Measurements from ENCODE around the gene MMP10.

DNA sequence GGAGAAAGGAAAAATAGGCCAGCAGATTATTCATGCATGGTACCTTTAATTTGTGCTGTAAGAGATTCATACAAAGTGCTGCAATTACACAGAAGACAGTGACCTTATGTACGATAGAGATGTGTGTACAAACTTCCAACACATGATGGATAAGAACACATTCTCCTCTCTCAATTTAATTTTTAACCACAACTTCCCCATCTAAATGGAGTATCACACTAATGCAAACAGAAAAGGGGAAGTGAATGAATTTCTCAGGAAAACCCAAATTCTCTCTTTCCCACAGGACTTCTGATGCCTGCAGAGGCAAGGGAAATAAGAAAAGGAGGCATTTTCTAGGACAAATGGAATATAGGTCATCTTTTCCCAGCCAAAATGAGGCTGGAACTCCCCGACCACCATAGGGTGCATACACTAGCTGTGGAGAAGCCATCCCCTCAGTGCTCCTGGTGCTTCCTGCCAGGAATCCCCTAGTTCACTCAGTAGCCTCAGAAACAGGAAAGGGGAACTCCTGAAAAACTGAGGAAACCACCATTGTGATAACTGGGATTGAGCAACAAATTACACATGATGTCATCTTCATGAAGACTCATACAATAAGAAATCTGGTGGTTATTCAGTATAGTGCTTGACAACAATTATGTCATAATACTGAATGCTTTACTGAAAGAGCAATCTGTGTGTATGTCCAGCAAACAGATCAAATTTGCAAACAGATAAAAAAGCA lies 22.4 kb downstream of the MMP10 start:
- TF ChIP-seq, protein P1, sequence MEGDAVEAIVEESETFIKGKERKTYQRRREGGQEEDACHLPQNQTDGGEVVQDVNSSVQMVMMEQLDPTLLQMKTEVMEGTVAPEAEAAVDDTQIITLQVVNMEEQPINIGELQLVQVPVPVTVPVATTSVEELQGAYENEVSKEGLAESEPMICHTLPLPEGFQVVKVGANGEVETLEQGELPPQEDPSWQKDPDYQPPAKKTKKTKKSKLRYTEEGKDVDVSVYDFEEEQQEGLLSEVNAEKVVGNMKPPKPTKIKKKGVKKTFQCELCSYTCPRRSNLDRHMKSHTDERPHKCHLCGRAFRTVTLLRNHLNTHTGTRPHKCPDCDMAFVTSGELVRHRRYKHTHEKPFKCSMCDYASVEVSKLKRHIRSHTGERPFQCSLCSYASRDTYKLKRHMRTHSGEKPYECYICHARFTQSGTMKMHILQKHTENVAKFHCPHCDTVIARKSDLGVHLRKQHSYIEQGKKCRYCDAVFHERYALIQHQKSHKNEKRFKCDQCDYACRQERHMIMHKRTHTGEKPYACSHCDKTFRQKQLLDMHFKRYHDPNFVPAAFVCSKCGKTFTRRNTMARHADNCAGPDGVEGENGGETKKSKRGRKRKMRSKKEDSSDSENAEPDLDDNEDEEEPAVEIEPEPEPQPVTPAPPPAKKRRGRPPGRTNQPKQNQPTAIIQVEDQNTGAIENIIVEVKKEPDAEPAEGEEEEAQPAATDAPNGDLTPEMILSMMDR (IDR thresholded peaks at IDR 0.05) = no peak
- TF ChIP-seq POLR2A (IDR thresholded peaks at IDR 0.05) (no peak), EP300 (IDR thresholded peaks at IDR 0.05) (no peak), POLR2AphosphoS5 (IDR thresholded peaks at IDR 0.05) (no peak)
